MM.1S (cell line): Measurements from ENCODE around the gene ABCC6.

Source experiments
- DNase-seq: peaks from one replicate; pipeline ENCODE4 v3.0.0-alpha.2; 2015
- H2AFZ ChIP-seq: fragments of 300-600 bp; sonication (generic); 2 replicates; pipeline ENCODE4 v1.6.0; 2016; ENCODE audit warnings: antibody characterized with exemption, low read length
- H3F3A ChIP-seq: fragments of 300-600 bp; sonication (generic); 2 replicates; pipeline ENCODE4 v1.6.1; 2016; ENCODE audit warnings: mild to moderate bottlenecking, antibody characterized with exemption, low read length, moderate library complexity, mixed read lengths; ENCODE audit not compliant: insufficient read depth
- H3K27ac ChIP-seq: fragments of 300-600 bp; sonication (generic); 2 replicates; pipeline ENCODE4 v1.5.1; 2016; ENCODE audit warnings: mild to moderate bottlenecking, low read length
- H3K27me3 ChIP-seq: fragments of 300-600 bp; sonication (generic); replicated peaks from 2 replicates; pipeline ENCODE4 v1.6.0; 2016; ENCODE audit warnings: low read length; ENCODE audit not compliant: insufficient read depth
- H3K36me3 ChIP-seq: fragments of 300-600 bp; sonication (generic); replicated peaks from 2 replicates; pipeline ENCODE4 v1.6.1; 2016; ENCODE audit warnings: mild to moderate bottlenecking, low read length, mixed read lengths; ENCODE audit not compliant: insufficient read depth
- H3K4me1 ChIP-seq: fragments of 300-600 bp; sonication (generic); 2 replicates; pipeline ENCODE4 v1.6.1; 2016; ENCODE audit warnings: low read length, mixed read lengths
- H3K4me2 ChIP-seq: fragments of 300-600 bp; sonication (generic); 2 replicates; pipeline ENCODE4 v1.6.0; 2016; ENCODE audit warnings: low read depth, low read length
- H3K4me3 ChIP-seq: fragments of 300-600 bp; sonication (generic); 2 replicates; pipeline ENCODE4 v1.5.1; 2016; ENCODE audit warnings: low read length, mixed read lengths
- H3K79me2 ChIP-seq: fragments of 300-600 bp; sonication (generic); 2 replicates; pipeline ENCODE4 v1.6.1; 2016; ENCODE audit warnings: mixed run types, low read length, mixed read lengths
- H3K9ac ChIP-seq: fragments of 300-600 bp; sonication (generic); 2 replicates; pipeline ENCODE4 v1.6.1; 2016; ENCODE audit warnings: low read length, mixed read lengths
- H3K9me2 ChIP-seq: fragments of 300-600 bp; sonication (generic); replicated peaks from 2 replicates; pipeline ENCODE4 v1.6.1; 2016; ENCODE audit warnings: mild to moderate bottlenecking, low read length, mixed read lengths; ENCODE audit not compliant: insufficient read depth
- H3K9me3 ChIP-seq: fragments of 300-600 bp; sonication (generic); replicated peaks from 2 replicates; pipeline ENCODE4 v1.6.1; 2016; ENCODE audit warnings: mild to moderate bottlenecking, low read length, mixed read lengths; ENCODE audit not compliant: insufficient read depth
- H4K20me1 ChIP-seq: fragments of 300-600 bp; sonication (generic); 2 replicates; pipeline ENCODE4 v1.6.1; 2016; ENCODE audit warnings: mild to moderate bottlenecking, low read length, moderate library complexity, mixed read lengths; ENCODE audit not compliant: insufficient read depth
- CTCF ChIP-seq: fragments of 300-600 bp; sonication (generic); IDR thresholded peaks from 2 replicates; pipeline ENCODE4 v1.5.1; 2016; ENCODE audit warnings: antibody characterized with exemption, low read length, mixed read lengths
- EZH2 ChIP-seq: fragments of 300-600 bp; sonication (generic); optimal IDR thresholded peaks from 2 replicates; pipeline ENCODE3; 2017; ENCODE audit warnings: low read depth, mild to moderate bottlenecking, antibody characterized with exemption, low read length, mixed read lengths
- EZH2phosphoT487 ChIP-seq: fragments of 300-600 bp; sonication (generic); IDR thresholded peaks from 2 replicates; pipeline ENCODE4 v1.6.1; 2018; ENCODE audit warnings: antibody characterized with exemption, low read length

ABCC6 gene

GRCh38 chr16:16161319-16161718, 62.0 kb downstream of the ABCC6 start:
- Histone ChIP-seq H3K9me3 (no peaks in the 10 kb centered on the region), H3F3A (no peaks in the 10 kb centered on the region), H3K79me2 (no peaks in the 10 kb centered on the region), H3K9me2 (no peaks in the 10 kb centered on the region), H3K27ac (no peak overlapping the region), H3K36me3 (no peaks in the 10 kb centered on the region), H3K4me2 (no peak overlapping the region), H3K4me1 (no peaks in the 10 kb centered on the region), H4K20me1 (no peaks in the 10 kb centered on the region), H3K27me3 (no peaks in the 10 kb centered on the region), H3K4me3 (no peak overlapping the region), H3K9ac (no peak overlapping the region), H2AFZ (no peak overlapping the region)
- no peak for DNase-seq
- TF ChIP-seq CTCF (no peak), EZH2phosphoT487 (no peak), EZH2 (no peak)

GRCh38 chr16:16159662-16160061, 63.6 kb downstream of the ABCC6 start:
- TF ChIP-seq CTCF (no peak), EZH2phosphoT487 (no peak)
- no peak for DNase-seq

GRCh38 chr16:16158741-16159374, 64.4 kb downstream of the ABCC6 start:
- no peak overlapping the region for H3K4me3 ChIP-seq
- no peak for DNase-seq
- H3K9ac ChIP-seq: no peak overlapping the region
- no peak for TF ChIP-seq EZH2phosphoT487
- H3K27ac ChIP-seq: no peak overlapping the region
- H3K36me3 ChIP-seq: no peaks in the 10 kb centered on the region
- H3K9me2 ChIP-seq: no peaks in the 10 kb centered on the region
- H2AFZ ChIP-seq: no peak overlapping the region
- no peaks in the 10 kb centered on the region for H4K20me1 ChIP-seq
- H3F3A ChIP-seq: no peaks in the 10 kb centered on the region
- H3K4me1 ChIP-seq: no peaks in the 10 kb centered on the region
- no peaks in the 10 kb centered on the region for H3K79me2 ChIP-seq
- no peak overlapping the region for H3K4me2 ChIP-seq
- no peaks in the 10 kb centered on the region for H3K9me3 ChIP-seq
- H3K27me3 ChIP-seq: no peaks in the 10 kb centered on the region

More at GRCh38 chr16:16159662-16160061, 63.6 kb downstream of the ABCC6 start:
- Histone ChIP-seq H3K79me2 (no peaks in the 10 kb centered on the region), H3K27me3 (no peaks in the 10 kb centered on the region), H3K9ac (no peak overlapping the region), H3K4me3 (no peak overlapping the region), H3K36me3 (no peaks in the 10 kb centered on the region), H3K4me1 (no peaks in the 10 kb centered on the region), H3K27ac (no peak overlapping the region), H3K9me3 (no peaks in the 10 kb centered on the region), H3F3A (no peaks in the 10 kb centered on the region), H4K20me1 (no peaks in the 10 kb centered on the region), H3K9me2 (no peaks in the 10 kb centered on the region), H3K4me2 (no peak overlapping the region), H2AFZ (no peak overlapping the region)

GRCh38 chr16:16158082-16158658, 65.1 kb downstream of the ABCC6 start:
- no peak for TF ChIP-seq EZH2phosphoT487
- no peak for TF ChIP-seq EZH2
- no peak for TF ChIP-seq CTCF
- Histone ChIP-seq H3F3A (no peaks in the 10 kb centered on the region), H3K9me3 (no peaks in the 10 kb centered on the region), H3K79me2 (no peaks in the 10 kb centered on the region), H2AFZ (no peak overlapping the region), H4K20me1 (no peaks in the 10 kb centered on the region), H3K9ac (no peak overlapping the region), H3K4me3 (no peak overlapping the region), H3K27ac (no peak overlapping the region), H3K4me2 (no peak overlapping the region), H3K9me2 (no peaks in the 10 kb centered on the region), H3K4me1 (no peaks in the 10 kb centered on the region), H3K36me3 (no peaks in the 10 kb centered on the region), H3K27me3 (no peaks in the 10 kb centered on the region)
- no peak for DNase-seq
